SH-SY5Y (cell line): Measurements from ENCODE around the gene MINDY1.

Experiments
- GATA2 ChIP-seq: IDR thresholded peaks from 2 replicates; pipeline ENCODE4 v1.6.1; 2011; ENCODE audit warnings: mild to moderate bottlenecking, low read depth, low read length
- GATA3 ChIP-seq: IDR thresholded peaks from 2 replicates; pipeline ENCODE4 v1.6.1; 2011; ENCODE audit warnings: low read depth, mild to moderate bottlenecking, low read length, moderate library complexity

The MINDY1 gene

GRCh38 chr1:150985179-150985825 is 21.4 kb downstream of the MINDY1 start:
- TF ChIP-seq GATA3 (no peak), GATA2 (no peak)

- TF ChIP-seq GATA3: no peak
- TF ChIP-seq GATA2: no peak
Observed at GRCh38 chr1:150981805-150982712, 24.6 kb downstream of the MINDY1 start, which contains the start of gene ANXA9. Gene ANXA9 (plus strand): TSS chr1:150982292. CDS start chr1:150983106, 814 bp downstream.

- TF ChIP-seq GATA3 (no peak), GATA2 (no peak)
Observed at GRCh38 chr1:150981177-150981804, 25.4 kb downstream of the MINDY1 start.

GRCh38 chr1:150979092-150980056 is 27.3 kb downstream of the MINDY1 start:
- TF ChIP-seq GATA3: no peak

- TF ChIP-seq GATA2 (no peak), GATA3 (no peak)
Observed at GRCh38 chr1:150976879-150977694, 29.6 kb downstream of the MINDY1 start.

- TF ChIP-seq GATA2 (no peak), GATA3 (no peak)
Observed at GRCh38 chr1:150976401-150976821, 30.3 kb downstream of the MINDY1 start.

GRCh38 chr1:150974580-150975478 is 31.9 kb downstream of the MINDY1 start, which contains the start of gene CERS2:
Gene CERS2 (minus strand): TSS chr1:150974835. CDS start chr1:150969090, 5,745 bp downstream.
- TF ChIP-seq GATA2 (no peak), GATA3 (no peak)

- TF ChIP-seq GATA2 (no peak), GATA3 (no peak)
Observed at GRCh38 chr1:150973836-150974579, 32.7 kb downstream of the MINDY1 start.

- TF ChIP-seq GATA2 (no peak), GATA3 (no peak)
Observed at GRCh38 chr1:150973258-150973835, 33.4 kb downstream of the MINDY1 start.

- TF ChIP-seq GATA3: no peak
- TF ChIP-seq GATA2: no peak
Observed at GRCh38 chr1:150972417-150972940, 34.2 kb downstream of the MINDY1 start.
